HG03460 (cell line): ENCODE data around the gene PIP5K1C.
"Not testable (repeated sequence)": the region's sequence is repeated elsewhere in the genome, so short reads cannot be mapped to it uniquely, and the experiment has no call there.

Experiments used
- ATAC-seq: cut with Tn5 transposase; IDR thresholded peaks from one replicate; pipeline ENCODE4 v1.9.1; 2021; ENCODE audit not compliant: unreplicated experiment

Gene PIP5K1C

GRCh38 chr19:3661284-3662238, 38.7 kb downstream of the PIP5K1C start:
- no peak for ATAC-seq

- ATAC-seq, result no peak
Measured at GRCh38 chr19:3660493-3661219, 39.6 kb downstream of the PIP5K1C start.

GRCh38 chr19:3659746-3660112, 40.5 kb downstream of the PIP5K1C start:
- ATAC-seq, result no peak

GRCh38 chr19:3658870-3659745, 41.2 kb downstream of the PIP5K1C start:
- ATAC-seq, result no peak

GRCh38 chr19:3658004-3658869, 42.0 kb downstream of the PIP5K1C start:
- ATAC-seq, result no peak

GRCh38 chr19:3657395-3657769, 42.9 kb downstream of the PIP5K1C start:
- ATAC-seq, result no peak

GRCh38 chr19:3656747-3657394, 43.4 kb downstream of the PIP5K1C start:
- ATAC-seq, result no peak

- ATAC-seq, result no peak
Measured at GRCh38 chr19:3656073-3656746, 44.1 kb downstream of the PIP5K1C start.

GRCh38 chr19:3655402-3656072, 44.7 kb downstream of the PIP5K1C start:
- ATAC-seq, result no peak

GRCh38 chr19:3653865-3654513, 46.3 kb downstream of the PIP5K1C start:
- no peak for ATAC-seq

- no peak for ATAC-seq
Measured at GRCh38 chr19:3653081-3653795, 47.0 kb downstream of the PIP5K1C start.

GRCh38 chr19:3652422-3652821, 47.8 kb downstream of the PIP5K1C start:
- no peak for ATAC-seq

GRCh38 chr19:3651684-3652083, 48.6 kb downstream of the PIP5K1C start:
- ATAC-seq, result no peak

GRCh38 chr19:3649888-3650287, 50.4 kb downstream of the PIP5K1C start:
- ATAC-seq, result no peak

- ATAC-seq, result no peak
Measured at GRCh38 chr19:3648037-3648905, 52.0 kb downstream of the PIP5K1C start.

- ATAC-seq, result not testable (repeated sequence)
Measured at GRCh38 chr19:3647102-3647501, 53.2 kb downstream of the PIP5K1C start.
